Osteoblast (primary cell): ENCODE results near the gene FAM81A. TPM values are rescaled to one million over a fixed set of nuclear protein-coding genes. Genes with fewer than 3 reads are reported as not detected.

Experiments used
- DNase-seq: peaks from one replicate; pipeline ENCODE4 v3.0.0; 2011; ENCODE audit warnings: low spot score, mixed read lengths; ENCODE audit not compliant: insufficient read length; ENCODE audit errors: missing footprints
- H2AFZ ChIP-seq: 2 replicates; pipeline ENCODE4 v1.6.0; 2011; ENCODE audit warnings: mild to moderate bottlenecking, low read length
- H3K27ac ChIP-seq: 2 replicates; pipeline ENCODE4 v1.5.1; 2011; ENCODE audit warnings: mild to moderate bottlenecking, low read depth, low read length, moderate library complexity
- H3K27me3 ChIP-seq: 2 replicates; pipeline ENCODE4 v1.6.0; 2012; ENCODE audit warnings: mild to moderate bottlenecking, control low read depth, inconsistent platforms, low read length, moderate library complexity; ENCODE audit not compliant: insufficient read depth
- H3K36me3 ChIP-seq: 2 replicates; pipeline ENCODE4 v1.5.1; 2011; ENCODE audit warnings: mild to moderate bottlenecking, low read length, control low read depth, moderate library complexity; ENCODE audit not compliant: insufficient read depth
- H3K4me1 ChIP-seq: 2 replicates; pipeline ENCODE4 v1.5.1; 2011; ENCODE audit warnings: mild to moderate bottlenecking, low read length, control low read depth, moderate library complexity; ENCODE audit not compliant: insufficient read depth
- H3K4me2 ChIP-seq: 2 replicates; pipeline ENCODE4 v1.6.0; 2011; ENCODE audit warnings: mild to moderate bottlenecking, low read length; ENCODE audit not compliant: insufficient read depth
- H3K4me3 ChIP-seq: fragments of 200-600 bp; sonication (generic); 3 replicates; pipeline ENCODE4 v1.5.1; 2012; ENCODE audit warnings: mild to moderate bottlenecking, low read length, inconsistent platforms; ENCODE audit not compliant: insufficient read depth
- H3K79me2 ChIP-seq: 2 replicates; pipeline ENCODE4 v1.6.0; 2012; ENCODE audit warnings: mild to moderate bottlenecking, low read length, control low read depth, inconsistent platforms; ENCODE audit not compliant: insufficient read depth
- H3K9me3 ChIP-seq: 2 replicates; pipeline ENCODE4 v1.5.1; 2011; ENCODE audit warnings: low read depth, low read length, control low read depth
- H4K20me1 ChIP-seq: 2 replicates; pipeline ENCODE4 v1.6.0; 2012; ENCODE audit warnings: mild to moderate bottlenecking, low read length, control low read depth; ENCODE audit not compliant: insufficient read depth
- small RNA-seq: library from RNA; depleted of rRNA; stranded (forward); fragments of <200 nt; gene quantifications from one replicate; pipeline ENCODE3, GENCODE V24; 2012
- total RNA-seq: library from RNA; depleted of rRNA; stranded (reverse); fragments of >200 nt; gene quantifications from 2 replicates; pipeline ENCODE4 v1.2.3, GENCODE V29; 2012
- TF ChIP-seq, protein P1 (sequence below): IDR thresholded peaks from 2 replicates; pipeline ENCODE4 v1.5.1; 2011; ENCODE audit warnings: mild to moderate bottlenecking, low read depth, low read length, moderate library complexity; ENCODE audit errors: extremely low read depth

The FAM81A gene
- total RNA-seq, 1 donor: 0.72 TPM

DNA sequence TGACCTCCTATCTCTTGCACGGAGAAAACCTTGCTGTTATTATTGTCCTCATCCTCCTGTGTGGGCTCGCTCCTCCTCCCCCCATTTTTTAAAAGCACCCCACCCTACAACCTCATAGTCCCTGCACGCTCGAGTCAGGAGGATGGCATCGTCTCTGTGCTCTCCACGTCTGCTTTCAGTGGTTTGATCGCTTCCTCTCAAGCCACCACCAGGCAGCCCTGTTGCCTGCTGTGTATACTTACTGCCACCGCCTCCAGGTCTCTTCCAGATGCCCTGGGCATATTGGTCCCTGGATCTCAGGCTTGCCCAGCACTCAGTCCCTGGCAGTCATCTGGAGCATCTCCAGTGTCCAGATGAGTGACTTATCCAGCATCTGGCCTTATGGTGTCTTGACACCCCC is 131.5 kb downstream of the FAM81A start:
- Histone ChIP-seq H3K9me3 (no peaks in the 10 kb centered on the region), H3K27ac (no peak overlapping the region), H3K4me3 (no peak overlapping the region), H2AFZ (no peak overlapping the region), H3K4me1 (peaks cover 4% of the 10 kb centered on the region), H4K20me1 (no peaks in the 10 kb centered on the region), H3K27me3 (no peaks in the 10 kb centered on the region), H3K79me2 (no peaks in the 10 kb centered on the region), H3K36me3 (no peaks in the 10 kb centered on the region), H3K4me2 (no peak overlapping the region)
- no peak for DNase-seq
- TF ChIP-seq, protein P1, sequence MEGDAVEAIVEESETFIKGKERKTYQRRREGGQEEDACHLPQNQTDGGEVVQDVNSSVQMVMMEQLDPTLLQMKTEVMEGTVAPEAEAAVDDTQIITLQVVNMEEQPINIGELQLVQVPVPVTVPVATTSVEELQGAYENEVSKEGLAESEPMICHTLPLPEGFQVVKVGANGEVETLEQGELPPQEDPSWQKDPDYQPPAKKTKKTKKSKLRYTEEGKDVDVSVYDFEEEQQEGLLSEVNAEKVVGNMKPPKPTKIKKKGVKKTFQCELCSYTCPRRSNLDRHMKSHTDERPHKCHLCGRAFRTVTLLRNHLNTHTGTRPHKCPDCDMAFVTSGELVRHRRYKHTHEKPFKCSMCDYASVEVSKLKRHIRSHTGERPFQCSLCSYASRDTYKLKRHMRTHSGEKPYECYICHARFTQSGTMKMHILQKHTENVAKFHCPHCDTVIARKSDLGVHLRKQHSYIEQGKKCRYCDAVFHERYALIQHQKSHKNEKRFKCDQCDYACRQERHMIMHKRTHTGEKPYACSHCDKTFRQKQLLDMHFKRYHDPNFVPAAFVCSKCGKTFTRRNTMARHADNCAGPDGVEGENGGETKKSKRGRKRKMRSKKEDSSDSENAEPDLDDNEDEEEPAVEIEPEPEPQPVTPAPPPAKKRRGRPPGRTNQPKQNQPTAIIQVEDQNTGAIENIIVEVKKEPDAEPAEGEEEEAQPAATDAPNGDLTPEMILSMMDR: no peak

DNA sequence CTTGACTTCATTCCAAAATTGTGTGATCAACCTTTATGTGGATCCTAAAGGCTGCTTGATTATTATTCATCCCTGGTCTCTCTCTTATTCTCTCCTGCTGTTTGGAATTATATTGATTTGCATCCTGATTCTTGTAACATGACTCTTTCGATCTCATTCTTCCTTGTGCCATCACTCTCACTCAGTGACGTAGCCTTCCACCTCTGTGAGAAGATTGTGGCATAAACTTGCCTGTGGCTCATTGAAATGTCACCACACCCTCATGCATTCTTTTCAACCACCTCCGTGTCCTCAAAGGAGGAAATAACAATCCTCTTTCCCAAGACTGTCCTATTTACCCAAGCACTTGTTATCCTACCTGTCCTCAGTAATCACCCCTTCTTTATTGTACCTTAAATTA is 132.3 kb downstream of the FAM81A start:
- Histone ChIP-seq H3K4me3 (no peak overlapping the region), H3K4me2 (no peak overlapping the region)

DNA sequence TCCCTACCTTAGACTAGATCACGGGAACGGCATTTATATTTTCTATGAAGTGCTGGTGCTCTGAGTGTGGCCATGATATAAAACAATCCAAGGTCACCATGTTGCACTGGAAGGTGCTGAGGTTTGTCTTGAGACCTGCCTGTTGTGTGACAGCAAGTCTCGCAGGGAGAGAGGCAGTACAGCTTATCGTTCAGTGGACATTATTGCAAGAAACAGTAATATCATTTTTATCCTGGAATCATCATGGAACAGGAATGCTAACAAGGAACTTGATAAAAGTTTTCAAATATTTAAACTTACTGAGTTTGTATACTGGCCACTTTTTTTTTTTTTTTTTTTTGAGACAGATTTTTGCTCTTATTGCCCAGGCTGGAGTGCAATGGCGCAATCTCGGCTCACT is 133.6 kb downstream of the FAM81A start:
- H3K9me3 ChIP-seq: no peaks in the 10 kb centered on the region
- H3K4me1 ChIP-seq: peaks cover 4% of the 10 kb centered on the region
- H4K20me1 ChIP-seq: no peaks in the 10 kb centered on the region
- H3K27ac ChIP-seq: no peak overlapping the region
- H3K36me3 ChIP-seq: no peaks in the 10 kb centered on the region
- no peak overlapping the region for H2AFZ ChIP-seq
- H3K27me3 ChIP-seq: no peaks in the 10 kb centered on the region
- DNase-seq: no peak
- no peaks in the 10 kb centered on the region for H3K79me2 ChIP-seq
- no peak overlapping the region for H3K4me3 ChIP-seq
- H3K4me2 ChIP-seq: no peak overlapping the region
- TF ChIP-seq, protein P1: no peak

More for the DNA sequence above, 132.3 kb downstream of the FAM81A start:
- peaks cover 4% of the 10 kb centered on the region for H3K4me1 ChIP-seq
- no peaks in the 10 kb centered on the region for H3K79me2 ChIP-seq
- DNase-seq: no peak
- no peaks in the 10 kb centered on the region for H3K9me3 ChIP-seq
- no peaks in the 10 kb centered on the region for H3K27me3 ChIP-seq
- TF ChIP-seq, protein P1: no peak
- no peaks in the 10 kb centered on the region for H3K36me3 ChIP-seq
- H4K20me1 ChIP-seq: no peaks in the 10 kb centered on the region
- H2AFZ ChIP-seq: no peak overlapping the region
- H3K27ac ChIP-seq: no peak overlapping the region

Small RNA genes lying within 50 kb of the gene (small RNA-seq; reads per million reads assigned to genes)
- gene RF00019: not detected

Other genes with a start within 250 kb of the FAM81A start
- not detected in 2 replicates for gene LDHAL6B, start 231.3 kb upstream of the FAM81A start, total RNA-seq
- 220 and 336 TPM in 2 replicates for gene MYO1E, start 65.3 kb upstream of the FAM81A start, total RNA-seq
- 0.72 and 1.2 TPM in 2 replicates for gene GCNT3, start 173.6 kb downstream of the FAM81A start, total RNA-seq
- 18.9 and 19.2 TPM in 2 replicates for gene GTF2A2, start 219.3 kb downstream of the FAM81A start, total RNA-seq